CD4-positive, alpha-beta memory T cell (primary cell): ENCODE measurements around the gene THOC6. TPM values are rescaled to one million over a fixed set of nuclear protein-coding genes. Genes with fewer than 3 reads are reported as not detected.
"Not testable (repeated sequence)": the region's sequence is repeated elsewhere in the genome, so short reads cannot be mapped to it uniquely, and the experiment has no call there.

Source experiments
- CTCF ChIA-PET: fragments of 350-600 bp; sonication (Branson Sonifier 250); formaldehyde crosslinking; loops from one replicate; lab custom pipeline; 2021; ENCODE audit warnings: inconsistent platforms; ENCODE audit not compliant: partially characterized antibody; lab: Charles Lee
- POLR2A ChIA-PET: fragments of 350-600 bp; sonication (Branson Sonifier 250); formaldehyde crosslinking; loops from one replicate; lab custom pipeline; 2021; ENCODE audit not compliant: partially characterized antibody; lab: Charles Lee
- DNase-seq, 5 donors: peaks; one replicate each; pipeline versions ENCODE4 v3.0.0 to v3.0.0-alpha.2; 2020 to 2022; ENCODE audit warnings: mixed read lengths in 1 of 5
- H3K27ac ChIP-seq: one replicate; pipeline ENCODE4 v1.7.0; 2013; ENCODE audit warnings: low read depth, low read length
- H3K27me3 ChIP-seq: 2 replicates; pipeline ENCODE4 v1.7.0; 2013; ENCODE audit warnings: mild to moderate bottlenecking, low read length, moderate library complexity; ENCODE audit not compliant: insufficient read depth
- H3K36me3 ChIP-seq: 2 replicates; pipeline ENCODE4 v1.7.0; 2013; ENCODE audit warnings: mild to moderate bottlenecking, low read length, moderate library complexity; ENCODE audit not compliant: insufficient read depth
- H3K4me1 ChIP-seq: 2 replicates; pipeline ENCODE4 v1.7.0; 2013; ENCODE audit warnings: mild to moderate bottlenecking, low read length, moderate library complexity; ENCODE audit not compliant: insufficient read depth
- H3K4me3 ChIP-seq, 2 donors: one replicate each; pipeline ENCODE4 v1.7.0; 2013; ENCODE audit warnings: low read length in 2 of 2, mild to moderate bottlenecking in 1 of 2
- H3K9me3 ChIP-seq, 2 donors: one replicate each; pipeline ENCODE4 v1.7.0; 2013; ENCODE audit warnings: low read length in 2 of 2, control low read depth in 1 of 2; ENCODE audit not compliant: control insufficient read depth in 1 of 2
- H3K27ac Mint-ChIP-seq, 7 donors: one replicate each; pipeline ENCODE4 v1.8.0; 2020 to 2021; ENCODE audit warnings: mixed read lengths in 7 of 7, mild to moderate bottlenecking in 6 of 7, inconsistent platforms in 3 of 7, moderate library complexity in 3 of 7
- H3K27me3 Mint-ChIP-seq, 2 donors: one replicate each; pipeline ENCODE4 v1.8.0; 2020 to 2021; ENCODE audit warnings: mixed read lengths in 2 of 2
- H3K36me3 Mint-ChIP-seq, 2 donors: one replicate each; pipeline ENCODE4 v1.8.0; 2020 to 2021; ENCODE audit warnings: mixed read lengths in 2 of 2, inconsistent platforms in 1 of 2, mild to moderate bottlenecking in 1 of 2
- H3K4me1 Mint-ChIP-seq, 4 donors: one replicate each; pipeline ENCODE4 v1.8.0; 2020 to 2021; ENCODE audit warnings: mixed read lengths in 4 of 4, mild to moderate bottlenecking in 1 of 4
- H3K4me3 Mint-ChIP-seq, 8 donors: one replicate each; pipeline ENCODE4 v1.8.0; 2020 to 2021; ENCODE audit warnings: mixed read lengths in 8 of 8, mild to moderate bottlenecking in 7 of 8, moderate library complexity in 6 of 8, inconsistent platforms in 3 of 8
- H3K9me3 Mint-ChIP-seq, 8 donors: one replicate each; pipeline ENCODE4 v1.8.0; 2020 to 2021; ENCODE audit warnings: mixed read lengths in 8 of 8, mild to moderate bottlenecking in 5 of 8, inconsistent platforms in 3 of 8, moderate library complexity in 1 of 8
- intact Hi-C: fragments of 100-400 bp; cut with micrococcal nuclease; formaldehyde crosslinking; loops from one replicate; pipeline ENCODE4 v1.15.1; 2023
- polyA plus RNA-seq, 2 donors: library from polyadenylated mRNA; unstranded; fragments of 300-500 nt; fragmentation: Illumina TruSeq; gene quantifications; one replicate each; pipeline ENCODE4 v1.2.3, GENCODE V29; 2021
- total RNA-seq, 2 experiments: library from RNA; stranded (reverse); gene quantifications; one replicate each; pipeline ENCODE4 v1.2.3, GENCODE V29; 2021

THOC6 gene
- total and polyA plus RNA-seq, 4 experiments from 2014 or later, result 18.4 to 48.8 (median 32.0) TPM

- Mint-ChIP-seq H3K4me1 (peaks cover 29 to 56% (median 36%) of the 10 kb centered on the region in 4 donors), H3K4me3 (no peak overlapping the region), H3K27ac (peak overlapping the region in 2 of 7 donors; percentile 14 to 66), H3K36me3 (peaks cover 4 to 16% of the 10 kb centered on the region in 2 donors), H3K9me3 (no peaks in the 10 kb centered on the region), H3K27me3 (peaks cover 0 to 3% of the 10 kb centered on the region in 2 donors)
- intact Hi-C loops, result no loop called here
- ChIA-PET POLR2A (interaction anchor here (0.8 to 2.0 kb wide), 11 partner anchors 8 to 121 kb away, joined by 3 to 7 read pairs (median 4); partner anchors contain the start of genes IL32 and ZNF213), CTCF (interaction anchor here (0.5 to 2.1 kb wide), 5 partner anchors 19 to 80 kb away, joined by 3 to 11 read pairs (median 7); no protein-coding TSS in a partner anchor)
- no peaks in the 10 kb centered on the region for H3K36me3 ChIP-seq
- no peak overlapping the region for H3K27ac ChIP-seq
- H3K4me3 ChIP-seq, result no peak overlapping the region
- peaks cover 11% of the 10 kb centered on the region for H3K27me3 ChIP-seq
- no peak for DNase-seq
- H3K9me3 ChIP-seq, result no peaks in the 10 kb centered on the region
- peaks cover 24% of the 10 kb centered on the region for H3K4me1 ChIP-seq
Observed at GRCh38 chr16:3051009-3051408, 27.2 kb downstream of the THOC6 start.

- intact Hi-C loops, result no loop called here
- Histone ChIP-seq H3K9me3 (no peaks in the 10 kb centered on the region), H3K27me3 (peaks cover 8% of the 10 kb centered on the region), H3K4me1 (peaks cover 26% of the 10 kb centered on the region), H3K36me3 (no peaks in the 10 kb centered on the region), H3K27ac (no peak overlapping the region), H3K4me3 (no peak overlapping the region)
- peaks cover 0 to 3% of the 10 kb centered on the region in 2 donors for H3K27me3 Mint-ChIP-seq
- ChIA-PET POLR2A (interaction anchor here (0.6 to 2.0 kb wide), 11 partner anchors 9 to 120 kb away, joined by 3 to 7 read pairs (median 4); partner anchors contain the start of genes IL32 and ZNF213), CTCF (interaction anchor here (1.1 to 2.1 kb wide), 4 partner anchors 20 to 79 kb away, joined by 3 to 11 read pairs (median 7); no protein-coding TSS in a partner anchor)
- peaks cover 29 to 56% (median 37%) of the 10 kb centered on the region in 4 donors for H3K4me1 Mint-ChIP-seq
- H3K9me3 Mint-ChIP-seq, result no peaks in the 10 kb centered on the region
- no peak for DNase-seq
- H3K4me3 Mint-ChIP-seq, result no peak overlapping the region
- H3K36me3 Mint-ChIP-seq, result peaks cover 4 to 16% of the 10 kb centered on the region in 2 donors
- peak overlapping the region in 2 of 7 donors; percentile 14 to 35 for H3K27ac Mint-ChIP-seq
Observed at GRCh38 chr16:3051494-3051893, 27.7 kb downstream of the THOC6 start.

- H3K4me3 ChIP-seq, H3K27ac Mint-ChIP-seq, POLR2A ChIA-PET, intact Hi-C loops, DNase-seq, H3K9me3 ChIP-seq, H3K27me3 ChIP-seq, H3K9me3 Mint-ChIP-seq, H3K27ac ChIP-seq, H3K4me3 Mint-ChIP-seq, H3K27me3 Mint-ChIP-seq, H3K36me3 ChIP-seq: not testable (repeated sequence)
- peaks cover 31 to 69% (median 45%) of the 10 kb centered on the region in 4 donors for H3K4me1 Mint-ChIP-seq
- H3K36me3 Mint-ChIP-seq, result peaks cover 4 to 20% of the 10 kb centered on the region in 2 donors
- peaks cover 33% of the 10 kb centered on the region for H3K4me1 ChIP-seq
- CTCF ChIA-PET, result interaction anchor here (1.7 kb wide), 1 partner anchor 21 kb away, joined by 7 read pairs; no protein-coding TSS in a partner anchor
Observed at GRCh38 chr16:3052571-3053329, 28.9 kb downstream of the THOC6 start.

GRCh38 chr16:3053330-3053710 lies 29.5 kb downstream of the THOC6 start:
- H3K27ac ChIP-seq, H3K36me3 ChIP-seq, H3K9me3 ChIP-seq, H3K4me3 ChIP-seq, CTCF ChIA-PET, H3K4me3 Mint-ChIP-seq, DNase-seq, H3K9me3 Mint-ChIP-seq, H3K27me3 Mint-ChIP-seq, POLR2A ChIA-PET, intact Hi-C loops, H3K27me3 ChIP-seq: not testable (repeated sequence)
- H3K4me1 ChIP-seq, result peaks cover 38% of the 10 kb centered on the region
- peak overlapping the region in 2 of 7 donors; percentile 3 to 55 for H3K27ac Mint-ChIP-seq
- H3K4me1 Mint-ChIP-seq, result peaks cover 29 to 66% (median 43%) of the 10 kb centered on the region in 4 donors
- peaks cover 4 to 20% of the 10 kb centered on the region in 2 donors for H3K36me3 Mint-ChIP-seq

- H3K4me1 Mint-ChIP-seq, result peaks cover 35 to 72% (median 48%) of the 10 kb centered on the region in 4 donors
- no peak for DNase-seq
- no peaks in the 10 kb centered on the region for H3K27me3 Mint-ChIP-seq
Observed at GRCh38 chr16:3054965-3055733, 31.3 kb downstream of the THOC6 start.

GRCh38 chr16:3055734-3056115 lies 31.9 kb downstream of the THOC6 start:
- H3K9me3 ChIP-seq, H3K27me3 Mint-ChIP-seq, H3K9me3 Mint-ChIP-seq, intact Hi-C loops, H3K27me3 ChIP-seq, H3K4me3 ChIP-seq, H3K36me3 ChIP-seq, DNase-seq: not testable (repeated sequence)
- ChIA-PET POLR2A (interaction anchor here (0.9 to 6.7 kb wide), 8 partner anchors 8 to 72 kb away, joined by 3 to 129 read pairs (median 4); partner anchors contain the start of gene MMP25), CTCF (interaction anchor here (0.7 to 12.6 kb wide), 4 partner anchors 46 to 112 kb away, joined by 3 to 362 read pairs (median 4); partner anchors contain the start of gene ZNF213)
- peaks cover 52% of the 10 kb centered on the region for H3K4me1 ChIP-seq
- peak overlapping the region; percentile 10 for H3K27ac ChIP-seq
- Mint-ChIP-seq H3K27ac (peak overlapping the region in 6 of 7 donors; percentile 25 to 95 (median 70)), H3K4me3 (peak overlapping the region in 5 of 8 donors; percentile 60 to 90 (median 66)), H3K36me3 (peaks cover 4 to 25% of the 10 kb centered on the region in 2 donors), H3K4me1 (peaks cover 37 to 72% (median 50%) of the 10 kb centered on the region in 4 donors)

More at GRCh38 chr16:3054965-3055733, 31.3 kb downstream of the THOC6 start:
- no peaks in the 10 kb centered on the region for H3K9me3 ChIP-seq
- peak overlapping the region; percentile 60 to 90 (median 65) for H3K4me3 Mint-ChIP-seq
- no peaks in the 10 kb centered on the region for H3K9me3 Mint-ChIP-seq
- POLR2A ChIA-PET, result interaction anchor here (0.8 to 6.7 kb wide), 7 partner anchors 8 to 79 kb away, joined by 3 to 129 read pairs (median 5); no protein-coding TSS in a partner anchor
- H3K27me3 ChIP-seq, result no peaks in the 10 kb centered on the region
- peak overlapping the region; percentile 50 to 95 (median 85) for H3K27ac Mint-ChIP-seq
- peaks cover 47% of the 10 kb centered on the region for H3K4me1 ChIP-seq
- CTCF ChIA-PET, result interaction anchor here (0.7 to 12.6 kb wide), 5 partner anchors 24 to 113 kb away, joined by 3 to 362 read pairs (median 4); partner anchors contain the start of gene ZNF213
- peaks cover 4 to 25% of the 10 kb centered on the region in 2 donors for H3K36me3 Mint-ChIP-seq
- intact Hi-C loops, result no loop called here
- no peaks in the 10 kb centered on the region for H3K36me3 ChIP-seq
- H3K4me3 ChIP-seq, result no peak overlapping the region
- peak overlapping the region; percentile 10 for H3K27ac ChIP-seq
